ENCODE results near the gene PEF1. TPM values are rescaled to one million over a fixed set of nuclear protein-coding genes. Genes with fewer than 3 reads are reported as not detected.

Gene PEF1
- total RNA-seq, 1 donor, result 99.7 TPM

- H3K4me3 ChIP-seq (ENCODE audit: low read depth, low read length), result no peak overlapping the region
- DNase-seq (ENCODE audit: low read depth), result peak; percentile 31
- TF ChIP-seq, protein P1, sequence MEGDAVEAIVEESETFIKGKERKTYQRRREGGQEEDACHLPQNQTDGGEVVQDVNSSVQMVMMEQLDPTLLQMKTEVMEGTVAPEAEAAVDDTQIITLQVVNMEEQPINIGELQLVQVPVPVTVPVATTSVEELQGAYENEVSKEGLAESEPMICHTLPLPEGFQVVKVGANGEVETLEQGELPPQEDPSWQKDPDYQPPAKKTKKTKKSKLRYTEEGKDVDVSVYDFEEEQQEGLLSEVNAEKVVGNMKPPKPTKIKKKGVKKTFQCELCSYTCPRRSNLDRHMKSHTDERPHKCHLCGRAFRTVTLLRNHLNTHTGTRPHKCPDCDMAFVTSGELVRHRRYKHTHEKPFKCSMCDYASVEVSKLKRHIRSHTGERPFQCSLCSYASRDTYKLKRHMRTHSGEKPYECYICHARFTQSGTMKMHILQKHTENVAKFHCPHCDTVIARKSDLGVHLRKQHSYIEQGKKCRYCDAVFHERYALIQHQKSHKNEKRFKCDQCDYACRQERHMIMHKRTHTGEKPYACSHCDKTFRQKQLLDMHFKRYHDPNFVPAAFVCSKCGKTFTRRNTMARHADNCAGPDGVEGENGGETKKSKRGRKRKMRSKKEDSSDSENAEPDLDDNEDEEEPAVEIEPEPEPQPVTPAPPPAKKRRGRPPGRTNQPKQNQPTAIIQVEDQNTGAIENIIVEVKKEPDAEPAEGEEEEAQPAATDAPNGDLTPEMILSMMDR (IDR thresholded peaks at IDR 0.05; ENCODE audit: insufficient read depth, low read depth, low read length), result no peak
Observed at GRCh38 chr1:31605908-31606427, 38.7 kb downstream of the PEF1 start.

- no peak overlapping the region for H3K4me3 ChIP-seq (ENCODE audit: low read depth, low read length)
- no peak for DNase-seq (ENCODE audit: low read depth)
- TF ChIP-seq, protein P1 (IDR thresholded peaks at IDR 0.05; ENCODE audit: insufficient read depth, low read depth, low read length), result no peak
Observed at GRCh38 chr1:31602081-31602480, 42.6 kb downstream of the PEF1 start.

GRCh38 chr1:31600641-31601040, 44.0 kb downstream of the PEF1 start:
- no peak for DNase-seq (ENCODE audit: low read depth)
- TF ChIP-seq, protein P1 (IDR thresholded peaks at IDR 0.05; ENCODE audit: insufficient read depth, low read depth, low read length), result no peak
- H3K4me3 ChIP-seq (ENCODE audit: low read depth, low read length), result no peak overlapping the region

DNA sequence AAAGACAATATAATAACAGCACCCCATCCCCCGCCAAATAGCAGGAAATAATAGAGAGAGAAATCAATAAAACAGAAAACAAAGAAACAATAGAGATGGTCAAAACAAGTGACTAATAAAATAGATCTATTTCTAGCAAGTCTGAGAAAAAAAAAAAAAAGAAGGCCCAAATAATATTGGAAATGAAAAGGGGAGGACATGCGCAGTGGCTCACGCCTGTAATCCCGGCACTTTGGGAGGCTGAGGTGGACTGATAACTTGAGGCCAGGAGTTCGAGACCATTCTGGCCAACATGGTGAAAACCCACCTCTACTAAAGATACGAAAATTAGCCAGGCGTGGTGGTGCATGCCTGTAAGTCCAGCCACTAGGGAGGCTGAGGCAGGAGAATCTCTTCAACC, 45.7 kb downstream of the PEF1 start:
- no peak for DNase-seq (ENCODE audit: low read depth)
- H3K4me3 ChIP-seq (ENCODE audit: low read depth, low read length), result no peak overlapping the region
- TF ChIP-seq, protein P1 (IDR thresholded peaks at IDR 0.05; ENCODE audit: insufficient read depth, low read depth, low read length), result no peak

DNA sequence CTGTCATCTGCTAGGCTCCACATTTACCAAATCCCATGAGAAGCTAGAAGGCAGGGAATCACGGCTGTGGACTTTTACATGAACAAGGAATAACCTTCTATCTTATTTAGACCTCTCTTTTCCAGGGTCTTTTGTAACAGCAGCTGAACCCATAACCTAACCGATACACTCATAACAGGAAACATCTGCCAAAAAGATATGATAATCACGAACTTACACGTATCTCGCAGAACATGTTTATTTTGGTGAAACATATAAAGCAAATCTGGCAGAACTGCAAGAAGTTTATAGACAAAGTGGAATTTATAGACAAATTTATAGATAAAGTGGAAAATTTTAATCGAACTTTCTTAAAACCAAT, 48.0 kb downstream of the PEF1 start:
- H3K4me3 ChIP-seq (ENCODE audit: low read depth, low read length), result no peak overlapping the region
- TF ChIP-seq, protein P1 (IDR thresholded peaks at IDR 0.05; ENCODE audit: insufficient read depth, low read depth, low read length), result no peak
- peak; percentile 83 for DNase-seq (ENCODE audit: low read depth)

DNA sequence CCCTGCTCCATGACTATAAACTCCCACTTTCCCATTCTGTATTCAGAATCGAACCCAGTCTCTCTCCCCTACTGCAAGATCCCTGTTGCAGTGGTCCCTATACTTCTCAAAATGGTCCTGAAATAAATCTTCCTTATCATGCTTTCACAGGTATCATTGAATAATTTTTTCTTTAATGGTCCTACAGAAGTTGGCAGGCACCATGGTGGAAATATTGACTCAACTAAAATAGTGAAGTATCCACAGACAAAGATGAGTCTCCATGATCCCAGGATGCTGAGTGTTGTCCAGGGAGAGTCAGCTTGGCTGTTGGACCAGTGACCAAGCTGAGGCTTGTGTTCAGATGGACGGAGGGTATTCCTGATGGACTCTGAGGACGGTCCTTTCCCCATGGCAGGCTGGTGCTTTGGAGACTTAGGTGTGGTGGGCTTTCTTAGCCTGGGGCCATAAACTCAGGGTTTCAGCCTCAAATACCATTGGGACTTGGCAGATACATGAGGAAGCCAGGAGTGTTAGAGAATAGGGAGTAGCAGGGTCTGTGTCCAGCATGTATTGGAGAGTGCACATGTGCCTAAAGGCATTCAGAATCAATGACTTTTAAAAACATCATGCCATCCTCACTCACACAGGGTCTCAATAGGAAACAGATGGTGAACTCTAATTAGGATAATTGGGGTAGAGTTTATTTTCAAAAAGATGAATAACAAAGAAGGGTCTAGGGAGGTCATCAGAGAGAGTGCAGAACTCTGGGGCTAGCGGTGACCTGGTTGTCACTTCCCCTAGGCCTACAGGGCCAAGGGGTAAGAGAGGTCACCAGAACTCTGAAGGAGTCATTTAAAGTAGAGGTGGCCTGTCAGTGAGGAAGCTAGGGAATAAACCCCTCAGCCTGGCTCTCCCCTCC, 48.6 kb downstream of the PEF1 start:
- DNase-seq (ENCODE audit: low read depth), result no peak
- TF ChIP-seq, protein P1 (IDR thresholded peaks at IDR 0.05; ENCODE audit: insufficient read depth, low read depth, low read length), result no peak
- no peak overlapping the region for H3K4me3 ChIP-seq (ENCODE audit: low read depth, low read length)
